Measurements from ENCODE around the gene DCBLD2.

DCBLD2 gene

GRCh38 chr3:98920166-98920565 lies 18.7 kb upstream of the DCBLD2 start:
- Mint-ChIP-seq H3K9me3 (no peaks in the 10 kb centered on the region), H3K36me3 (ENCODE audit: low read depth) (no peaks in the 10 kb centered on the region), H3K27me3 (ENCODE audit: low read depth) (peaks cover 4% of the 10 kb centered on the region), H3K4me3 (no peak overlapping the region), H3K27ac (no peak overlapping the region), H3K4me1 (peaks cover 3% of the 10 kb centered on the region)
- TF ChIP-seq CTCF (IDR thresholded peaks at IDR 0.05; ENCODE audit: unreplicated experiment in 3 of 3), result no peak

- H3K36me3 Mint-ChIP-seq (ENCODE audit: low read depth), result no peaks in the 10 kb centered on the region
- peaks cover 3% of the 10 kb centered on the region for H3K4me1 Mint-ChIP-seq
- no peak overlapping the region for H3K4me3 Mint-ChIP-seq
- TF ChIP-seq CTCF (IDR thresholded peaks at IDR 0.05; ENCODE audit: unreplicated experiment in 3 of 3), result no peak
- H3K27me3 Mint-ChIP-seq (ENCODE audit: low read depth), result peaks cover 4% of the 10 kb centered on the region
- no peaks in the 10 kb centered on the region for H3K9me3 Mint-ChIP-seq
- no peak overlapping the region for H3K27ac Mint-ChIP-seq
Measured at GRCh38 chr3:98918586-98918985, 17.1 kb upstream of the DCBLD2 start.

GRCh38 chr3:98917608-98918007 lies 16.1 kb upstream of the DCBLD2 start:
- no peak overlapping the region for H3K27ac Mint-ChIP-seq
- no peak overlapping the region for H3K4me3 Mint-ChIP-seq
- H3K27me3 Mint-ChIP-seq (ENCODE audit: low read depth), result peaks cover 4% of the 10 kb centered on the region
- peaks cover 3% of the 10 kb centered on the region for H3K4me1 Mint-ChIP-seq
- H3K9me3 Mint-ChIP-seq, result no peaks in the 10 kb centered on the region
- H3K36me3 Mint-ChIP-seq (ENCODE audit: low read depth), result no peaks in the 10 kb centered on the region
- TF ChIP-seq CTCF (IDR thresholded peaks at IDR 0.05; ENCODE audit: unreplicated experiment in 3 of 3), result no peak

DNA sequence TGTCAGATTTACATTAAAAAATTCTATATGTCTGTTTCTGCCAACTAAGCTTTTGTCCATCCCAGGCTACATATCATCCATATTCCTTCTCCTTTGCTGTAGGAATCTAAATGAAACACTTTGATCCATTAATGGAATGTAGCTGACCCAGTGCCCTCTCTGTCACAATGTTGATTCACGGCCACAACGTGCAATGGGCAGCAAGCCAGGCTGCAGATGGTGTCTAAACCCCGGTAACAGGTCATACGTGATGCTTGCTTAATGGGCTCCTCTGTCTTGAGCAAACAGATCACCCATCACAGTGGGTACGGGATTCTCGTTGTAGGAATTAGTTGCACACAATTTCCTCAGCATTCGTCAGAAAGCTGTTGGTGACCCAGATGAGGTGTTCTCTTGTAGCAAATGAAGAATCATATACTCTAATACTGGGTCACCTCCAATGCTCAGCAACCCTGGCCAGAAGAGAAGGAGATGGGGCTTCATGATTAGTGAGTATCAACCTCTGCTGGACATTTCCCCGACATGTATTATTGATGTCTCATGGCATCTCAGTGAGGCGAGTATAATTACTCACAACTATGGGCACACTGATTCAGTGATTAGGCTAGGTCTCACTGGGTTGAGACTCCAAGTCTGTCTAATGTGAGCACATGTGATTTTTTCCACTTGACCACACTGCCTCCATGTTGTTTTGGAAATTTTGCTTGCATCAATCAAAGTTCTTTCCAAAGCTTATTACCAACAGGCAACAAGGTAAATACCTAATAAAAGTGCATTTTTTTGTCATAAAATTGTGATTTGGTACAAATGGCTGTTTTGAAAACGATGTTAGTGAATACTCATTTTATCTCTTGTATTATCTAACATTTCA lies 12.9 kb upstream of the DCBLD2 start:
- Mint-ChIP-seq H3K4me1 (peaks cover 3% of the 10 kb centered on the region), H3K36me3 (ENCODE audit: low read depth) (peaks cover 3% of the 10 kb centered on the region), H3K9me3 (peaks cover 11% of the 10 kb centered on the region), H3K4me3 (no peak overlapping the region), H3K27ac (no peak overlapping the region), H3K27me3 (ENCODE audit: low read depth) (no peaks in the 10 kb centered on the region)
- TF ChIP-seq CTCF (IDR thresholded peaks at IDR 0.05; ENCODE audit: unreplicated experiment in 3 of 3), result no peak

DNA sequence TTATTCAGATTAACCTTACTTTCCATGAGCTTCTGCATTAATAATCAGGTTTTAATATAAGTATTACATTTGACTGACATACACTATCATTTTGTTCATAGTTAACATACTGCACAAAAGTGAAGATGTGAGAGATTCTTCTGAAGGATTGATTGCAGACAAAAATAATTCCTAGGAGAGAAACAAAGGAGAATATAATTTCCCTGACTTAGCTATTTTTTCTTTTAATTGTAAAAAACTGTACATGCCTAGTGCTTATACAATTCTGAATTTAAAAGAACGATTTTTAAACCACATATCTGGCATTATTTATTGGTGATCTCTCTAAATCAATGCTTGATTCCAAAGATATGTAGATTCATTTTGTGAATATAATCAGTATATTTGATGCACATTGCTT lies 11.0 kb upstream of the DCBLD2 start:
- no peak for TF ChIP-seq CTCF (IDR thresholded peaks at IDR 0.05; ENCODE audit: unreplicated experiment in 3 of 3)
- Mint-ChIP-seq H3K27ac (no peak overlapping the region), H3K27me3 (ENCODE audit: low read depth) (no peaks in the 10 kb centered on the region), H3K36me3 (ENCODE audit: low read depth) (peaks cover 14% of the 10 kb centered on the region), H3K4me3 (no peak overlapping the region), H3K4me1 (no peaks in the 10 kb centered on the region), H3K9me3 (peaks cover 23% of the 10 kb centered on the region)

DNA sequence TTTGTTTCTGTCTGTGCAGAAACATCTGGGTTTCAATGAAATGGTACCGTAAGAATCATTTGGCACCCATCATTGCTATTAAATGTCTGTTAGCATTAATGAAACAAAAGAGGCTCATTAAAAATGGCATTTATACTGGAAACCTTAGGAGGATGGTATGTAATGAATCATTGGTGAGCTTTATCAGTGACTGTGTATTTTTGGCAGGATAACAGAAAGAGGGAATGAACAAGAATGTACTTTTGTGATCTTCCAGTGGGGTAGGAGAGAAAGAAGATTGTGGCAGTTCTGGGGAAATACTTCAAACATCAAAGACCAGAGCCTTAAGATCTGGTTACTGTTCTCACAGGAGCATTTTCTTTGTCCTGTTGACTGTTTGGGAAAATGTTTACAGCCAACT lies 4.7 kb upstream of the DCBLD2 start:
- no peak for TF ChIP-seq CTCF (IDR thresholded peaks at IDR 0.05; ENCODE audit: unreplicated experiment in 3 of 3)
- H3K27me3 Mint-ChIP-seq (ENCODE audit: low read depth), result no peaks in the 10 kb centered on the region
- H3K4me3 Mint-ChIP-seq, result peak overlapping the region in 1 of 3 experiments; percentile 2
- H3K4me1 Mint-ChIP-seq, result peaks cover 20% of the 10 kb centered on the region
- peaks cover 23% of the 10 kb centered on the region for H3K9me3 Mint-ChIP-seq
- H3K27ac Mint-ChIP-seq, result peak overlapping the region in 2 of 3 experiments; percentile 57 to 67
- H3K36me3 Mint-ChIP-seq (ENCODE audit: low read depth), result peaks cover 14% of the 10 kb centered on the region

Data from nephron (organoid).